ENCODE data around the gene EPDR1.

DNA sequence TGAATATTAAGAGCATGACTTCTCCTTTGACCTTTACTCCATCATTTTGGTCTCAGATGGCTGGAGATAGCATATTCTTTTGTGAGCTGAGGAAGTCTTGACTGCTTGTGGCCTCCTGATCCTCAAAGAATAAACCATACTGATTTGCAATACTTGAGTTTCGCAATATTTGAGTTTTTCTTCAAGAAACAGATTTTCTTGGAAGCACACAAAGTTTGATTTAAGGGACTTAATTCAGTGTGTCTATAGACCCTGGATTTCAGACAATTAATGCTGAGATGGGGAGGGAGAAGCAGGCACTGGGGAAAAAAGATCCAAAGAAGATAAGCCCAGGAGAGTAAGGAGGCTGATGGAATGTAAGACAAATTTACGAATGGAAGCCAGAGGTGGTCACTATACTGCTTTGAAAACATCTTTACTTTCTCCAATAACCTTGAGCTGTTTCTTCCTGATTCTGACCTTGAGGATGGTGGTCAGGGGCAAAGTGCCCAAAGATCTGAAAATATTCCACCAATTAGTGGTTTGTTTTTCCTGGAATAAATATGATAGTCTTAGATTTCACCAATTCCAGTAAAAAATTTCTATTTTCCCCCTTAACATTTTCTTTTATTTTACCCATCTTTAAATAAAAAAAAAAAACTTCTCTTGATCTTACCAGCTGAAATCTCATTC, 7.5 kb downstream of the EPDR1 start:
- TF ChIP-seq, protein P1, sequence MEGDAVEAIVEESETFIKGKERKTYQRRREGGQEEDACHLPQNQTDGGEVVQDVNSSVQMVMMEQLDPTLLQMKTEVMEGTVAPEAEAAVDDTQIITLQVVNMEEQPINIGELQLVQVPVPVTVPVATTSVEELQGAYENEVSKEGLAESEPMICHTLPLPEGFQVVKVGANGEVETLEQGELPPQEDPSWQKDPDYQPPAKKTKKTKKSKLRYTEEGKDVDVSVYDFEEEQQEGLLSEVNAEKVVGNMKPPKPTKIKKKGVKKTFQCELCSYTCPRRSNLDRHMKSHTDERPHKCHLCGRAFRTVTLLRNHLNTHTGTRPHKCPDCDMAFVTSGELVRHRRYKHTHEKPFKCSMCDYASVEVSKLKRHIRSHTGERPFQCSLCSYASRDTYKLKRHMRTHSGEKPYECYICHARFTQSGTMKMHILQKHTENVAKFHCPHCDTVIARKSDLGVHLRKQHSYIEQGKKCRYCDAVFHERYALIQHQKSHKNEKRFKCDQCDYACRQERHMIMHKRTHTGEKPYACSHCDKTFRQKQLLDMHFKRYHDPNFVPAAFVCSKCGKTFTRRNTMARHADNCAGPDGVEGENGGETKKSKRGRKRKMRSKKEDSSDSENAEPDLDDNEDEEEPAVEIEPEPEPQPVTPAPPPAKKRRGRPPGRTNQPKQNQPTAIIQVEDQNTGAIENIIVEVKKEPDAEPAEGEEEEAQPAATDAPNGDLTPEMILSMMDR (IDR thresholded peaks at IDR 0.05; ENCODE audit: poor library complexity, severe bottlenecking): no peak
- TF ChIP-seq EZH2 (IDR thresholded peaks at IDR 0.05; ENCODE audit: borderline replicate concordance, insufficient read depth, low read length, poor library complexity, severe bottlenecking) (no peak), POLR2AphosphoS5 (IDR thresholded peaks at IDR 0.05) (no peak), RAD21 (conservative IDR thresholded peaks at IDR 0.05) (no peak), MXI1 (conservative IDR thresholded peaks at IDR 0.05; ENCODE audit: poor library complexity, severe bottlenecking) (no peak), EP300 (conservative IDR thresholded peaks at IDR 0.05; ENCODE audit: poor library complexity, severe bottlenecking) (no peak), SMC3 (conservative IDR thresholded peaks at IDR 0.05; ENCODE audit: poor library complexity) (no peak), TAF1 (IDR thresholded peaks at IDR 0.05; ENCODE audit: low read depth) (no peak)
- TF ChIP-seq, protein P2, sequence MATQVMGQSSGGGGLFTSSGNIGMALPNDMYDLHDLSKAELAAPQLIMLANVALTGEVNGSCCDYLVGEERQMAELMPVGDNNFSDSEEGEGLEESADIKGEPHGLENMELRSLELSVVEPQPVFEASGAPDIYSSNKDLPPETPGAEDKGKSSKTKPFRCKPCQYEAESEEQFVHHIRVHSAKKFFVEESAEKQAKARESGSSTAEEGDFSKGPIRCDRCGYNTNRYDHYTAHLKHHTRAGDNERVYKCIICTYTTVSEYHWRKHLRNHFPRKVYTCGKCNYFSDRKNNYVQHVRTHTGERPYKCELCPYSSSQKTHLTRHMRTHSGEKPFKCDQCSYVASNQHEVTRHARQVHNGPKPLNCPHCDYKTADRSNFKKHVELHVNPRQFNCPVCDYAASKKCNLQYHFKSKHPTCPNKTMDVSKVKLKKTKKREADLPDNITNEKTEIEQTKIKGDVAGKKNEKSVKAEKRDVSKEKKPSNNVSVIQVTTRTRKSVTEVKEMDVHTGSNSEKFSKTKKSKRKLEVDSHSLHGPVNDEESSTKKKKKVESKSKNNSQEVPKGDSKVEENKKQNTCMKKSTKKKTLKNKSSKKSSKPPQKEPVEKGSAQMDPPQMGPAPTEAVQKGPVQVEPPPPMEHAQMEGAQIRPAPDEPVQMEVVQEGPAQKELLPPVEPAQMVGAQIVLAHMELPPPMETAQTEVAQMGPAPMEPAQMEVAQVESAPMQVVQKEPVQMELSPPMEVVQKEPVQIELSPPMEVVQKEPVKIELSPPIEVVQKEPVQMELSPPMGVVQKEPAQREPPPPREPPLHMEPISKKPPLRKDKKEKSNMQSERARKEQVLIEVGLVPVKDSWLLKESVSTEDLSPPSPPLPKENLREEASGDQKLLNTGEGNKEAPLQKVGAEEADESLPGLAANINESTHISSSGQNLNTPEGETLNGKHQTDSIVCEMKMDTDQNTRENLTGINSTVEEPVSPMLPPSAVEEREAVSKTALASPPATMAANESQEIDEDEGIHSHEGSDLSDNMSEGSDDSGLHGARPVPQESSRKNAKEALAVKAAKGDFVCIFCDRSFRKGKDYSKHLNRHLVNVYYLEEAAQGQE (IDR thresholded peaks at IDR 0.05; ENCODE audit: borderline replicate concordance): no peak

All from neural cell (in vitro differentiated cells).